Nephron progenitor cell (in vitro differentiated cells): Measurements from ENCODE around the gene FOXQ1.

Source experiments
- DNase-seq: peaks from one replicate; pipeline ENCODE4 v3.0.0; 2021
- H3K27ac Mint-ChIP-seq: 2 replicates; pipeline ENCODE4 v1.8.0; 2021; ENCODE audit warnings: mild to moderate bottlenecking, moderate library complexity, mixed read lengths
- H3K27me3 Mint-ChIP-seq: 2 replicates; pipeline ENCODE4 v1.8.0; 2021; ENCODE audit warnings: mild to moderate bottlenecking, low read depth, mixed read lengths; ENCODE audit not compliant: poor library complexity
- H3K36me3 Mint-ChIP-seq: 2 replicates; pipeline ENCODE4 v1.8.0; 2021; ENCODE audit warnings: low read depth, mixed read lengths
- H3K4me1 Mint-ChIP-seq: 2 replicates; pipeline ENCODE4 v1.8.0; 2021; ENCODE audit warnings: mixed read lengths
- H3K4me3 Mint-ChIP-seq: 2 replicates; pipeline ENCODE4 v1.8.0; 2021; ENCODE audit warnings: mild to moderate bottlenecking, moderate library complexity, mixed read lengths
- H3K9me3 Mint-ChIP-seq: 2 replicates; pipeline ENCODE4 v1.8.0; 2021; ENCODE audit warnings: mild to moderate bottlenecking, moderate library complexity, mixed read lengths
- TF ChIP-seq, protein P1 (sequence below): fragments of 200-600 bp; sonication (generic); IDR thresholded peaks from 2 replicates; pipeline ENCODE4 v1.5.0; 2021; ENCODE audit warnings: antibody characterized with exemption

Gene FOXQ1

DNA sequence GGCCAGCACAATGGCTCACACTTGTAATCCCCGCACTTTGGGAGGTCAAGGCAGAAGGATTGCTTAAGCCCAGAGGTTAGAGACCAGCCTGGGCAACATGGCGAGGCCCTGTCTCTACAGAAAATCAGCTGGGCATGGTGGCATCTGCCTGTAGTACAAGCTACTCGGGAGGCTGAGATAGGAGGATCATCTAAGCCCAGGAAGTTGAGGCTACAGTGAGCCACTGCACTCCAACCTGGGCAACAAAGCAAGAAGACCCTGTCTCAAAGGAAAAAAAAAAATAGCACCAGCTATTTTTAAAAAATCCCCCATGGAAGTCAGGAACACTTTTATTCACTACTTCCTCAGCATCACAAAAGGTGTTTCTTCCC is 45.2 kb upstream of the FOXQ1 start:
- no peaks in the 10 kb centered on the region for H3K4me1 Mint-ChIP-seq
- H3K9me3 Mint-ChIP-seq: peaks cover 5% of the 10 kb centered on the region
- DNase-seq: no peak
- TF ChIP-seq, protein P1, sequence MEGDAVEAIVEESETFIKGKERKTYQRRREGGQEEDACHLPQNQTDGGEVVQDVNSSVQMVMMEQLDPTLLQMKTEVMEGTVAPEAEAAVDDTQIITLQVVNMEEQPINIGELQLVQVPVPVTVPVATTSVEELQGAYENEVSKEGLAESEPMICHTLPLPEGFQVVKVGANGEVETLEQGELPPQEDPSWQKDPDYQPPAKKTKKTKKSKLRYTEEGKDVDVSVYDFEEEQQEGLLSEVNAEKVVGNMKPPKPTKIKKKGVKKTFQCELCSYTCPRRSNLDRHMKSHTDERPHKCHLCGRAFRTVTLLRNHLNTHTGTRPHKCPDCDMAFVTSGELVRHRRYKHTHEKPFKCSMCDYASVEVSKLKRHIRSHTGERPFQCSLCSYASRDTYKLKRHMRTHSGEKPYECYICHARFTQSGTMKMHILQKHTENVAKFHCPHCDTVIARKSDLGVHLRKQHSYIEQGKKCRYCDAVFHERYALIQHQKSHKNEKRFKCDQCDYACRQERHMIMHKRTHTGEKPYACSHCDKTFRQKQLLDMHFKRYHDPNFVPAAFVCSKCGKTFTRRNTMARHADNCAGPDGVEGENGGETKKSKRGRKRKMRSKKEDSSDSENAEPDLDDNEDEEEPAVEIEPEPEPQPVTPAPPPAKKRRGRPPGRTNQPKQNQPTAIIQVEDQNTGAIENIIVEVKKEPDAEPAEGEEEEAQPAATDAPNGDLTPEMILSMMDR: no peak
- H3K4me3 Mint-ChIP-seq: no peak overlapping the region
- no peaks in the 10 kb centered on the region for H3K36me3 Mint-ChIP-seq
- peaks cover 45% of the 10 kb centered on the region for H3K27me3 Mint-ChIP-seq
- H3K27ac Mint-ChIP-seq: no peak overlapping the region

DNA sequence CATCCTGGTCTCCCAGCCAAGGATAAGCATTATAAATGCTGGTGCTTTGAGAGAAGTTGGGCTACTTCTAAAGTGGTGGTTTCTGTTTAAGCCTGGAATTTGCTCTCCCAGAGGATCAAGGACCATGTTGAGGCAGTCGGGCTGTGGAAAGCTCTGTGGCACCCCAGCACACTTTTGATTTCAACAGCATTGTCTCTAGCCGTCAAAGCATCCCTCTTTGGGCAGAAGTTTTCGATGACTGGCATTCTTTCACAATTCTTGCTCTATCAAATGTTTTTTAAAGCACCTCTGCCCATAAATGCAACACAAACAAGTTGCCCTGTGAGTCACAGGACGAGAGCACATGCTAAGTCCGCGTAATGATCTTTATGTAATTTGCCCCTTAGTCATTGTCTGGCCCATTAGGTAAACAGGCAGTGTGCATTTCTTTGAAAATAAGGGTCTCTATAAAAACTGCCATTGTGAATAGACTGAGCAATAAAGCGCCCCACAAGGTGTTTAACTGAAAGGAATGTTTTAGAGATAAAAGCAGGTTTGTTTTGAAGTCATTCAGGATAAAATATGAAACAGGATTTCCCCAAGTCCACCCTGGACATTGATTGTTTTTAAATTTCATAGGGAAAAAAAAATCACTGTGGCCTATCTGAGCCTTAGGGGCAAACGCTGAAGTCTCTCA is 44.7 kb upstream of the FOXQ1 start:
- no peak for DNase-seq
- Mint-ChIP-seq H3K27ac (no peak overlapping the region), H3K9me3 (peaks cover 10% of the 10 kb centered on the region), H3K36me3 (no peaks in the 10 kb centered on the region), H3K4me3 (no peak overlapping the region), H3K4me1 (no peaks in the 10 kb centered on the region), H3K27me3 (peaks cover 40% of the 10 kb centered on the region)
- TF ChIP-seq, protein P1: no peak

DNA sequence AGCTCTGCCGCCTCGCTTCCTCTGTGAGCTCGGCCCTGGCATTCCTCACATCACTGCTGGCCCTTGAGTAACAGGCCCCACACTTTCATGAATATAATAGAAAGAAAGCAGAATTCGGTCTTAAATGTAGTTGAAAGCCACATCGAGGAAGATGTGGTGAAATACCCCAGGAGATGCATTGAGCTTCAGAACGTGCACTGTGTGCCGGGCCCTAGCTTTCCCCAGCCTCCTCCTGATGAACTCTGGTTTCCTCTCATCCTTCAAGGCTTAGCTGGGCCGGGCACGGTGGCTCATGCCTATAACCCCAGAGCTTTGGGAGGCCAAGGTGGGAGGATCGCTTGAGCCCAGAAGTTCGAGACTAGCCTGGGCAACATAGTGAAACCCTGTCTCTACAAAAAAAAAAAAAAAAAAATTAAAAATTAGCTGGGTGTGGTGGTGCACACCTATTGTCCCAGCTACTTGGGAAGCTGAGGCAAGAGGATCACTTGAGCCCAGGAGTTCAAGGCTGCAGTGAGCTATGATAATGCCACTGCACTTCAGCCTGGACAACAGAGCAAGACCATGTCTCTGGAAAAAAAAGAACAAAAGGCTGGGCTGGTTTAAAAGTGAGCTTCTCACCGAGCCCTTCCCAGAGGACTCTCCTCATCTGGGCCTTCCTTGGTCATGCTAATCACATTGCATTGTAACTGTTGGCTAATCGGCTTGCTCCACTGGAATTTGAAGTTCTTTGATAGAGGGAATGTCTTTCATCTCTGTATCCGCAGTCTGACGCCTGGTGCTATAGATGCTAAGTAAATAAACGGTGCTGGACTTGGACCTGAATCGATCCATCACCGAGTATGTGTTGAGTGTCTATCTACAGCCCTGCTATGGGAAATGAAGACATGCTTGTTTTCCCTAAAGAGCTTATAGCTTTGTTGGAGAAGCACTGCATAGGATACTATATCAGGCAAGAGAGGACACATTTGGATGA is 43.8 kb upstream of the FOXQ1 start:
- DNase-seq: no peak
- Mint-ChIP-seq H3K27me3 (peaks cover 34% of the 10 kb centered on the region), H3K4me1 (no peaks in the 10 kb centered on the region), H3K9me3 (peaks cover 19% of the 10 kb centered on the region), H3K4me3 (no peak overlapping the region), H3K36me3 (no peaks in the 10 kb centered on the region), H3K27ac (no peak overlapping the region)
- TF ChIP-seq, protein P1: no peak

DNA sequence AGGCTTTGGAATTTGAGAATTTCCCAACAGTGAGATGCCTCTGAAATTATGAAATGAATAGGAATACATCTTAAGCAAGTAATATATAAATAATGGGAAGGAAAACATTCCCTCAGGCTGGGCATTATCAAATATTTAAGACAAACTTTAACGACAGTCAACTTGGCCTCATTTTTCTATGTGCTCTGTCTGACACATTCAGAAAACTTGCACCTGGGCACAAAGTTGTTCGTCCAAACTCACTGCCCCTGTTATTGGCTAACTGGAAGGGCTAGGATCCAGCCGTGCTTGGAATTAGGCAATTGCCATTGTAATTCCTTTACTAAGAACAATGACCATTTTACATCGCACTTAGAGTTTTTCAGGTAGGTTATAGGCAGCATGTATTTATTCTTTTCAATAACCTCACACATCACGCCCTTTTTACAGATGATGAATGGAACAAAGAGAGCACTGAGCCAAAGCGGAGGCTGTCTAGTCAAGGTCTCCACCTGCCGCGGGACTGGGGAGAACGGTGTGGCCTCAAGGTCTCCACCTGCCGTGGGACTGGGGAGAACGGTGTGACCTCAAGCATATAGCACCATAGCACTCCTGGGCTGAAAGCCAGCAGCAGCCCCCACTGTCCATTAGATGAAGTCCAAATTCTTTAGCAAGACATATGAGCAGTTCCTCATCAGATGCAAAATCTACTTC is 40.7 kb upstream of the FOXQ1 start:
- TF ChIP-seq, protein P1: no peak
- Mint-ChIP-seq H3K36me3 (no peaks in the 10 kb centered on the region), H3K27me3 (peaks cover 19% of the 10 kb centered on the region), H3K4me3 (no peak overlapping the region), H3K27ac (no peak overlapping the region), H3K9me3 (peaks cover 46% of the 10 kb centered on the region), H3K4me1 (no peaks in the 10 kb centered on the region)
- no peak for DNase-seq

DNA sequence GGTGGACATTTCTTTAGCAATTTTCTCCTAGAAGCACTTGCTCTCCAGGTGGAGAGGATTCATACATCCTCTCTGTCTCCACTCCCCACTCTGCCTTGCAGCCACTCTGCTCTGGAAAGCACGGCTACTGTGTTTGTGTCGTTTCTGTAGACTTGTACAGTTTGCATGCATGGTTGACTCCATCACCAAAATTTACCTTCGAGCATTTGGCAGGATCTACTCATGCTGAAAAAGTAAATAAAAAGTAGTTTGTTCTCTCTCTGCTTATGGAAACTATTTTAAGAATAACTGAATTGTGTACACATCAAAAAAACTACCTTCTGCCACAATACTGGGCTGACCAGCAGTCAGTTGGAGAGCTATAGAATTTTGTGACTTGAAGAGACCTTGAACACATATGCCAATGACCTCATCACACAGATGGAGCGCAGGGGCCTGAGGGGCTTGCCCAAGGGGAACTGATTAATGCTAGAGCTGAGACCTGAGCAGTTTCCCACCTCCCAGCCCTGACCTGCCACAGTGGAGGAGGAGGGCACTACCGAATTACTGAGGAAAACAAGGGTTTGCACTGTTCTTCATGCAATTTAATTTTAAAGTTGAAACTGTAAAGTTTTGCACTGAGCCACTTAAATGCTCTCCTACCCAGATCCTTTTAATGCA is 33.7 kb upstream of the FOXQ1 start:
- Mint-ChIP-seq H3K9me3 (peaks cover 26% of the 10 kb centered on the region), H3K4me1 (no peaks in the 10 kb centered on the region), H3K27ac (no peak overlapping the region), H3K36me3 (no peaks in the 10 kb centered on the region), H3K4me3 (no peak overlapping the region), H3K27me3 (peaks cover 12% of the 10 kb centered on the region)
- no peak for DNase-seq
- TF ChIP-seq, protein P1: no peak
